Stomach (tissue), 4 donors: ENCODE measurements around the gene CUX1.

Experiments used
- POLR2A ChIP-seq, 4 donors: fragments of 450-650 bp; IDR thresholded peaks; one replicate each; pipeline ENCODE4 v1.6.1; 2016; ENCODE audit warnings: antibody characterized with exemption in 4 of 4, control low read depth in 2 of 4, mild to moderate bottlenecking in 1 of 4, moderate library complexity in 1 of 4
- TF ChIP-seq, protein P1 (sequence below), 7 experiments: fragments of 450-650 bp in 4 of 7; fragments of 200-600 bp in 3 of 7; sonication (generic) in 3 of 7; IDR thresholded peaks; one replicate each; pipeline ENCODE4 v1.5.1; 2016 to 2019; ENCODE audit warnings: antibody characterized with exemption in 7 of 7, control low read depth in 2 of 7, mild to moderate bottlenecking in 1 of 7

DNA sequence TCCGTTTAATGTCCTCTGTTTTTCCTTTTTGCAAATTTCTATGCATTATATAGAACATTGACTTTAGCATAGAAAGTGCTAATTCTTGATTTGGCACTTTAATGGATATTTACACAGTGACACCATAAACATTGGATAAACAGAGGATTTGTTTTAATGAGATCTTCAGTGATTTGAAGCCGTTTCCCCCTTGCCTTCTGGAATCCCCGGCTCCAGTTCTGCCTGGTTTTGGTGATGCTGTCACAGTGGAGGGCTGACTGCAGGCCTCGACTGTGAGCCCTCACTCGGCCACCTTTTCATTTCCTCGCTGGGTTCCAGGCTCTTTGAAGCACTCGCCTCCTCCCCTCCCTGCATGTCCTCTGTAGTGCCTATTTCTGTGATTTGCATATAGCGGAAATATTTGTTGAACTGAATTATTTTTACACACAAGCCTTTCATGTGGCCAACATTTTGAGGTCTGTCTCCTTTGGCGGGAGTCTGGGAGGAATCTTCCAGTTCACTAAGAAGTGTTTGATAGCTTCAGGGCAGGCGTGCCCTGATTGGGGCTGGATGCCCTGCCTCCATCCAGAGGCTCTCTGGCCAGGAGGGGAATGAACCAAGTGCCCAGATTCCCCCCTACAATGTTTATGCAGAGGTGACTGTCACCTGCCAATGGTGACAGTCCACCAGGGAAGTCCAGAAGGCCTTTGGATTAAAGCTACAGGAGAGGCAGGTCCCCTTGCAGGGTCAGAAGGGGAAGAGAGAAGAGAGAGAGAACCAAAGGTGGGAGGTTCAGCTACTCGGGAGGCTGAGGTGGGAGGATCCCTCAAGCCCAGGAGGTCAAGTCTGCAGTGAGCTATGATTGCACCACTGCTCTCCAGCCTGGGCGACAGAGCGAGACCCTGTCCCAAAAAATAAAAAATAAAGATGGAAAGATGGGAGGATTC, 67.5 kb downstream of the CUX1 start:
- no peak for TF ChIP-seq POLR2A (IDR thresholded peaks at IDR 0.05)
- TF ChIP-seq, protein P1, sequence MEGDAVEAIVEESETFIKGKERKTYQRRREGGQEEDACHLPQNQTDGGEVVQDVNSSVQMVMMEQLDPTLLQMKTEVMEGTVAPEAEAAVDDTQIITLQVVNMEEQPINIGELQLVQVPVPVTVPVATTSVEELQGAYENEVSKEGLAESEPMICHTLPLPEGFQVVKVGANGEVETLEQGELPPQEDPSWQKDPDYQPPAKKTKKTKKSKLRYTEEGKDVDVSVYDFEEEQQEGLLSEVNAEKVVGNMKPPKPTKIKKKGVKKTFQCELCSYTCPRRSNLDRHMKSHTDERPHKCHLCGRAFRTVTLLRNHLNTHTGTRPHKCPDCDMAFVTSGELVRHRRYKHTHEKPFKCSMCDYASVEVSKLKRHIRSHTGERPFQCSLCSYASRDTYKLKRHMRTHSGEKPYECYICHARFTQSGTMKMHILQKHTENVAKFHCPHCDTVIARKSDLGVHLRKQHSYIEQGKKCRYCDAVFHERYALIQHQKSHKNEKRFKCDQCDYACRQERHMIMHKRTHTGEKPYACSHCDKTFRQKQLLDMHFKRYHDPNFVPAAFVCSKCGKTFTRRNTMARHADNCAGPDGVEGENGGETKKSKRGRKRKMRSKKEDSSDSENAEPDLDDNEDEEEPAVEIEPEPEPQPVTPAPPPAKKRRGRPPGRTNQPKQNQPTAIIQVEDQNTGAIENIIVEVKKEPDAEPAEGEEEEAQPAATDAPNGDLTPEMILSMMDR (IDR thresholded peaks at IDR 0.05), result no peak
